ENCODE data around the gene MAGI2.

- TF ChIP-seq, protein P1, sequence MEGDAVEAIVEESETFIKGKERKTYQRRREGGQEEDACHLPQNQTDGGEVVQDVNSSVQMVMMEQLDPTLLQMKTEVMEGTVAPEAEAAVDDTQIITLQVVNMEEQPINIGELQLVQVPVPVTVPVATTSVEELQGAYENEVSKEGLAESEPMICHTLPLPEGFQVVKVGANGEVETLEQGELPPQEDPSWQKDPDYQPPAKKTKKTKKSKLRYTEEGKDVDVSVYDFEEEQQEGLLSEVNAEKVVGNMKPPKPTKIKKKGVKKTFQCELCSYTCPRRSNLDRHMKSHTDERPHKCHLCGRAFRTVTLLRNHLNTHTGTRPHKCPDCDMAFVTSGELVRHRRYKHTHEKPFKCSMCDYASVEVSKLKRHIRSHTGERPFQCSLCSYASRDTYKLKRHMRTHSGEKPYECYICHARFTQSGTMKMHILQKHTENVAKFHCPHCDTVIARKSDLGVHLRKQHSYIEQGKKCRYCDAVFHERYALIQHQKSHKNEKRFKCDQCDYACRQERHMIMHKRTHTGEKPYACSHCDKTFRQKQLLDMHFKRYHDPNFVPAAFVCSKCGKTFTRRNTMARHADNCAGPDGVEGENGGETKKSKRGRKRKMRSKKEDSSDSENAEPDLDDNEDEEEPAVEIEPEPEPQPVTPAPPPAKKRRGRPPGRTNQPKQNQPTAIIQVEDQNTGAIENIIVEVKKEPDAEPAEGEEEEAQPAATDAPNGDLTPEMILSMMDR (IDR thresholded peaks at IDR 0.05) = no peak
- TF ChIP-seq POLR2A (IDR thresholded peaks at IDR 0.05) (no peak), POLR2AphosphoS5 (IDR thresholded peaks at IDR 0.05; ENCODE audit: insufficient read depth in 1 of 2, low read depth in 1 of 2) (no peak)
Observed at GRCh38 chr7:78568690-78569089, 884.8 kb downstream of the MAGI2 start.
